GM12873 (cell line): ENCODE data around the gene STK32B.

Experiments
- CTCF ChIP-seq: IDR thresholded peaks from 2 replicates; pipeline ENCODE4 v1.5.1; 2012; ENCODE audit warnings: low read depth, mild to moderate bottlenecking, moderate library complexity, low read length, control low read depth; ENCODE audit not compliant: insufficient read depth; ENCODE audit errors: missing control alignments

Gene STK32B

DNA sequence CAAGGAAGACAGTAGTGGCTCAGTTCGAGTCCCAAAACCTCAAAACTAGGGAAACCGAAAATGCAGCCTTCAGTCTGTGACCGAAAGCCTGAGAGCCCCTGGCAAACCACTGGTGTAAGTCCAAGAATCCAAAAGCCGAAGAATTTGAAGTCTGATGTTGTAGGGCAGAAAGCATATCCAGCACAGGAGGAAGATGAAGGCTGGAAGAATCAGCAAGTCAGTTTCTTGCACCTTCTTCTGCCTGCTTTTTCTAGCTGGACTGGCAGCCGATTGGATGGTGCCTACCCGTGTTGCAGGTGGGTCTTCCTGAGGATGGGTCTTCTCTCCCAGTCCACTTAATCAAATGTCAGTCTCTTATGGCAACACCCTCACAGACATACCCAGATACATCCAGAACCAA is 95.0 kb downstream of the STK32B start:
- TF ChIP-seq CTCF, result no peak

- TF ChIP-seq CTCF, result no peak
These were observed 101.2 kb downstream of the STK32B start for GRCh38 chr4:5152521-5152920.

GRCh38 chr4:5156682-5157081 is 105.4 kb downstream of the STK32B start:
- no peak for TF ChIP-seq CTCF

DNA sequence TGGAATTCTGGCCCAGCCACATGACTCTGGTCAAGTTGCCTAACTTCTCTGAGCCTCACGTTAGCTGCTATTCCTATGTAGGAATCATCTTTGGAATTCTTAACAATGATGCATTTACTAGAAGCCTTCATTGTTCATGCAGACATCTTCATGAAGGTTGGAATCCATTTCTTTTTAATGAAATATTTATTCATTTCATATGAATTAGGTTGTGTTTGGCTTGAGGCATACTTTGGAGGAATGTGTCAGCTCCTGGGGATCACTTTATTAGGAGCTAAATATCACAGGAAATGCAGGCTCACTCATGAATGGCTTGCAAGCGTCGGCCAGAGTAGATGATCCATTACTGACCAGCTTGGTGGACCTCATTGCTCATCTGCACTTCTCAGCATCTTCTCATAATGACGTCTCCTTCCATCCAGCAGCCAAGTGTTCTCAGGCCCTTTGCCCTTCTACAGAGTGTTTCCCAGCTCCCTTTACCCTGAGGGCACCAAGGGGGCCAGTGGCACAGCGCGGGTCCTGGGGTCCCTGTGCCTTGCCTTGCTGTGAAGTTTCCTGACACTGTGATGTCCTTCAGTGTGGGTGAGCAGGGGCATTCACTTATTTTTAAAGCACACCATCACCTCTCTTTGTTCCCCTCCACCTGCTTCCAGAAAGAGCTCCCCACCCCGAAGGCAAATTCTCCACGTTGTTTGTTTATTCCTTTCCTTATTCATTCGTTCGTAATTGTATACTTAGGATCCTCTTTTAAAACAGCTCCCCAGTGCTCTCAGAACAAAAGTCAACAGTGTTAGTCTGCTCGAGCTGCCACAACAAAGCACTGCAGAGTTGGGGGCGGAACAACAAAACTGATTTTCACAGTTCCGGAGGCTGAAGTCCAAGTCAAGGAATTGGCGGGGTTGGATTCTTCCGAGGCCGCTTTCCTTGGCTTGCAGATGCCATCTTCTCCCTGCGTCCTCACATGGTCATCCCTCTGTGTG is 106.8 kb downstream of the STK32B start:
- no peak for TF ChIP-seq CTCF

DNA sequence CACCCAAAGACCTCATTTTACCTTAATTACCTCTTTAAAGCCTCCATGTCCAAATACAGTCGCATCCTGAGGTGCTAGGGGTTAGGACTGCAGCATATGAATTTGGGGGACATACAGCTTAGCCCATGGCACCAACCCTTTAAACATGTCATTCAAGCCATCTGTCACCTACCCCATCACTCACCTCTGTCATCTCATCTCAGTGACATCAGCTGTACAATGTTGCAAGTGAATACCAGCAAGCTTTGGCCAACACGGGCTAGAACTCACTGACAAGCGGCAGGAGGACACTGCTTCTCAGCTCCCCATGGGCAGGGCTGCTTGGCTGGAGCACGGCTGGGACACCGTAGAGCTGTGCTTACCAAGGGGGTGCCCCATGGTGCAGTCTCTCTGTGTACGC is 107.5 kb downstream of the STK32B start:
- no peak for TF ChIP-seq CTCF

DNA sequence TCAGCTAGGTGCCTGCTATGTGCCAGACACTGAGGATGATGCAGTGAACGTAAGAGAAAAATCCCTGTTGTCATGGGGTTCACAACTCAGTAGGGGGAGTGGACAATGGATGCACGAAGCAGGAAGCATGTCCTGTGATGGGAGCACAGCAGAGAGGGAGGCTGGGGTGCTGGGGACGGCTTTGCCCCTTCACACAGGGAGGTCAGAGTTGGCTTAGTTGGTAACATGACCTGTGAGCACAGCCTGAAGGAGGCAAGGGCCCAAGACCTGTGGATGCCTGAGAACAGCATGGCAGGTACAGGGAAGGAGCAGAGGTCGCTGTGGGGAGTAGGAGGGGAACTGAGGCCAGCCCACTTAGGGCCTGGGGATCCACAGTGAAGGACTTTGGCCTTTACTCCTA is 109.4 kb downstream of the STK32B start:
- TF ChIP-seq CTCF, result no peak

GRCh38 chr4:5162909-5163508 is 111.7 kb downstream of the STK32B start:
- no peak for TF ChIP-seq CTCF
